ENCODE measurements around the gene FAM162A.

The FAM162A gene

DNA sequence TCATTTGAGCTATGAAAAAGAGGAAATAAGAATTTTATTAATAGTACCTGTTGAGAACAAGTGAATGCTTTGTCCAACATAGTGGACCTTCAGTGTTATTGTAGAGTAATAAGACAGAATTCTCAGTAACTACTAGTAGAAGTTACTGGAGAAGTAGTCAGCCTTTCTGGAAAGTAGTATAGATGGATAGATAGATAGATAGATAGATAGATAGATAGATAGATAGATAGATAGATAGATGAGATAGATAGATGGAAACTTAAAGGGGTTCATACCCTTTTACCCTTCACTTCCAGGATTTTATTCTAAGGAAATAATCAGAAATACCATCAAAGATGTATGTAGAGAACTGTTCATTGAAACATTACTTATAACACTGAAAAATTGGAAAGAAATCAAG, 5.2 kb downstream of the FAM162A start:
- no peak for DNase-seq (ENCODE audit: low spot score)

DNA sequence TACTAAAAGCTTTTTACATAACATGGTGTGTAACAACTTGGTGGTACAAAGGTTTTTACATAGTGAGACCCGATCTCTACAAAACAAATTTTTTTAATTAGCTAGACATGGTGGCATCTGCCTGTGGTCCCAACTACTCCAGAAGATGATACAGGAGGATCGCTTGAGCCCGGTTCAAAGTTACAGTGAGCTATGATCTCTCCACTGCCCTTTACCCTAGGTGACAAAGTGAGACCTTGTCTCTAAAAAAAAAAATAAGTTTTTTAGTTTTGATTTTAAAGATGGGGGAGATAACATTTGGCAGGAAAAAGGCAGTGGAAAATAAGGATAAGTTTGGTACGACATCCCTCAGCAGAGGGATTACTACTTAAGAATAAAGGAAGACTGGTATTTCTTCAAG, 5.9 kb downstream of the FAM162A start:
- DNase-seq (ENCODE audit: low spot score) = no peak

DNA sequence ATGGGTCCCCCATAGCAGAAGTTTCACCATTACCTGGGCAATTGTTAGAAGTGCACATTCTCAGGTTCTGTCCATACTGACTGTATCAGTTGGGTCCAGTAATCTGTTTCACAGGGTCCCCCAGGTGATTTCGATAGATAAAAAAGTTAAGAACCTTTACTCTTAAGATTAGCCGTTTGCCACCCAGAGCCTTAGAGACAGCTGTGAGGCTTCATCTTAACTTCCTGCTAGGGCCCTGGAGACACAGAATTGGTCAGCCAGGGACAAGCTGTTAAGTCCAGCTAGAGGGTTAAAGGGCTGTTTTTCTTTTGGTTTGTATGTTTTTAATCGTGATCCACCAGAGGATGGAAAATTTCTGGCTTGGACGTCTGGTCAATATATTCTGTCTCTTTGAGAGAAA, 6.7 kb downstream of the FAM162A start:
- DNase-seq (ENCODE audit: low spot score) = no peak

DNA sequence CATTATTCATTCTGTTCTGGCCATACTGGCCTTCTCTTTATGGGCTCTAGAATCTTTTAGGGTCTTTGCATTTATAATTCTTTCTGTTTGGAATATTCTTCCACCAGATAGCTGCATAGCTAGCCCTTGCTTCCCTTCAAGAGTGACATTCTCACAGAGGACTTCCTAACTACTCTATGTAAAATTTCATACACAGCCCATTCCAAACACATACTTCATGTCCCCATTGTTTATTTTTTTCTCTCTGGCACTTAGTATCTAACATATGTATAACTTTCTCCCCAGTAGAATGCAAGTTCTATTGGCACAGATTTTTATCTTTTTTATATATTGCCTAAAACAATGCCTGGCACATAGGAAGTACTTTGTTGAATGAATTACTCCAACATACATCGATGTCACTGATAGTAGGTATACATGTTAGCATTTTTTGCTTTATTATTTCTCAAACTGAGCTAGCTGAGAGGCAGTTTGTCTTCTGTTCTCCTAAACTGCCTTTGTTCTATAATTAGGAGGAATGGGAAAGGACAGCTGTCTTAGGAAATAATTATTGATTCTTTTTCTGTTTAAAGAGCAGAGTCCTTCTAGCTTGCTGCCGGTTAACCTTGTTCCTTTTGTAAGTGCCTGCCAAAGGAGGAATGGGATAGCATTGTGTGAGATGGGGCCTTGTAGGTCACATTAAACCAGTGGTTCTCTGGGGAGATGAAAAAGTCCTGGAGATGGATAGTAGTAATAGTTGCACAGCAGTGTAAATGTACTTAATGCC, 7.9 kb downstream of the FAM162A start:
- no peak for DNase-seq (ENCODE audit: low spot score)

DNA sequence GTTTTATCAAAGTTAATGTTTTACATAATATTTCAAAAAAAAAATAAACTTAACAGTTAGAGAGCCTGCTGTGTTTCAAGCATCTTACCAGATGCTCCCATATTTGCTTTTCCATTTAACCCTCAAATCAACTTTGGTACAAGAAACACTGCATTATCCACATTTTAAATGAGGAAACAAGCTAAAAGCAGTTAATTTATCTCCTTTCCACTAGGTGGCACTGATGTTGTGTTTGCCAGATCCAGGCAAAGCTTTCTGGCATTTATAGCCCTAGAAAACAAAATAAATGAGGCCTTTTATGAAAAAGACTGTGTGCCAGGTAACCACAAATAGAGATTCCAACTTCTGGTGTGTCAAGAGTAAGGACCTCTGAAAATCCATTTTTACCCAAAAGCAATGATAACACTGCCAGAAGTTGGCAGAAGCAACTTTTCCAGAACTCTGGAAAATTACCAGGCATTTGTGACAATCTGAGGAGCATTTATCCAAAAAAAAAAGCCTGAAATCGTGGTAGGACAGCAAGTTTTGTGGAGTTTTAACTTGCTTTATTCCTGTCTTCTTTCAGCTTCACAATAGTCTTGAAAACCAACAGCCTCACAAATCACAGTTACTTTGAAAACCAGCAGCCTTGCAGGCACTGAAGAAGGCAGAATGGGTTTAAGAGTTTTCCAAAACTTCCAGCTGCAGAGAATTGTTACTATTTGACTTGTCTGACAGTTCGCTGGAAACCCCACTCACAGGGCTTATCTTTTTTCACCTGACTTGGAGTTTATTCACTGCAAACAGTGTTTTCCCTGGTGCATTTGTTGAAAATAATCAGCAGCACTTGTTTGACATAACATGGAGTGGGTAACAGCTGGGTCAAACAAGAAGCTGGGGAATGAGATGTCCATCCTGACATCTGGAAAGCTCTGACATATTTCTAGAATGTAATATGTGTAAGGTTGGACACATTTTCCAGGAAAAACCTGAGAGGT, 9.2 kb downstream of the FAM162A start:
- DNase-seq (ENCODE audit: low spot score) = peak; percentile 74

DNA sequence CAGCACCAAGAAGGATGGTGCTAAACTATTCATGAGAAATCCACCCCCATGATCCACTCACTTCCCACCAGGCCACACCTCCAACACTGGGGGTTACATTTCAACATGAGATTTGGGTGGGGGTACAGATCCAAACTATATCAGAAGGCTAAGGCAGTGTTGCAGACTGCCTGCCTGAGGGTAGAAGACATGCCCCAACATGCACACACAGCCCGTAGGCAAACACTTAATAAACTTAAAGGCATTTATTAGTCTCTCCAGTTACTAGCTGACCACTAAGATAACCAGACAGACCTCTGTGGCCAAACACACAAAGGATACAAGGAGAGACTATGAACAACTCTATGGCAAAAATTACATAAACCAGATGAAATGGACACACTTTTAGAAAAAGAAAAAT, 10.2 kb downstream of the FAM162A start:
- DNase-seq (ENCODE audit: low spot score) = no peak

DNA sequence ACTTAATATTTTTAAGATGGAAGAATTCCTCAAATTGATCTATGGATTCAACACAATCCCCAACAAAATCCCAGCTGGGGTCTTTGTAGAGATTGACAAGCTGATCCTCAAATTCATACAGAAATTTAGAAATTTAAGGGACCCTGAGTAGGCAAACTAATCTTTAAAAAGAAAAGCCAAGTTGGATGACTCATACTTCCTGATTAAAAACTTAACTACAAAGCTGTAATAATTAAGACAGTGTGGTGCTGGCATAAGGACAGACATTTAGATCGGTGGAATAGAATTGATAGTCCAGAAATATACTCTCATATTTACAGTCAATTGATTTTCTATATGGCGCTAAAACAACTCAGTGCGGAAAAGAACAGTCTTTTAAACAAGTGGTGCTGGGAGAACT, 11.6 kb downstream of the FAM162A start:
- no peak for DNase-seq (ENCODE audit: low spot score)

DNA sequence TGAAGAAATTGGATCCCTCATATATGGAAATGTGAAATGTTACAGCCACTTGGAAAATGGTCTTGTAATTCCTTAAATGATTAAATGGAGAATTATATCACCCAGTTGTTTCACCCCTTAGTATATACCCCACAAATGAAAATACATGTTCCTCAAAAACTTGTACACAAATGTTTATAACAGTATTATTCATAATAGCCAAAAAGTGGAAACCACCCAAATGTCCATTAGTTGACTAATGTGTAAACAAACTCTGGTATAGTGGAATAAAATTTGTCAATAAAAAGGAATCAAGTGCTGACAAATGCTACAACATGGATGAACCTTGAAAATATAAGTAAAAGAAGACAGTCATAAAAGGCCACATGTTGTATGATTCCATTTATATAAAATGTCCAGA, 12.5 kb downstream of the FAM162A start:
- no peak for DNase-seq (ENCODE audit: low spot score)

DNA sequence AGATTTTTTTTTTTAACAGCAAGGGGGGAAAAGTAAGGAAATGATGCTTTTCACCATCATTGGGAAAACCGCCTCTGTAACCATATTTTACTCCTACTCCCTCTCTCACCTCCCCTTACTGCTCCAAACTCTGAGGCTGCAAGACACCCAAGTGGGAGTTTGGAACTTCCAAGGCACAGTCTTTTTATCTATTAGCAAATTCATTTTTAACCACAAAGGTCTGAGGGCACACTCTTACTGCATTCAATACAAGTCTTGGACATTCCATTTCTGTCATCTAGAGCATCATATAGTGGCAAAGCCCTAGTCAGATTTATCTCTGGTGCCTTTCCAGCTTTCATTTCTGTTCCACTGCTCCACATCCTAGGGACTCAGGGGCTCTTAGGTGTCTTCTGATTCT, 13.2 kb downstream of the FAM162A start:
- DNase-seq (ENCODE audit: low spot score) = no peak

DNA sequence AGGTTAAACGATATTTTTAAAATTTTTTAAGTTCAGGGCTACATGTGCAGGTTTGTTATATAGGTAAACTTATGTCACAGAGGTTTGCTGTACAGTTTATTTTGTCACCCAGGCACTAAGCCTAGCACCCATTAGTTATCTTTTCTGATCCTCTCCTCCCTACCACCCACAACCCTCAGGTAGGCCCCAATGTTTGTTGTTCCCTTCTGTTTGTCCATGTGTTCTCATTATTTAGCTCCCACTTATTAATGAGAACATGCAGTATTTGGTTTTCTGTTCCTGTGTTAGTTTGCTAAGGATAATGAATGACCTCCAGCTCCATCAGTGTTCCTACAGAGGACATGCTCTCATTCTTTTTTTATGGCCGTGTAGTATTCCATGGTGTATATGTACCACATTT, 14.9 kb downstream of the FAM162A start:
- DNase-seq (ENCODE audit: low spot score) = no peak

DNA sequence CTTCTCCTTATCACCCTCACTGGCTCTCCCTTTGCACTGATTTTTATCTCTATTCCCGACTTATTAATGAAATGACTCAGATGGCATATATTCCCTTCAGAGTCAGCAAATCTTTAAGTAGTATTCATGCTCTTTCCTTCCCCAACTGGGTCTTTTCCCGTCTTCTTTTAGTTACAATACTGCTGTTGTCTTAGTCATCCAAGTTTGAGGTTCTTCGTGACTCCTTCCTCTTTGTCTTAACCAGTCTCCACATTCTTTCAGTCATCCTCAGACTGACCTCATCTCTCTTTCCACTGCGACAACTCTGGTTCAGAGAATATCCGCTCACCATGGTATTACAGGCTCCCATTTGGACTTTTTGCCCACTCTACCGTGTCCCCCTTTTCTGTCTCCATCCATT, 19.5 kb downstream of the FAM162A start:
- no peak for DNase-seq (ENCODE audit: low spot score)

DNA sequence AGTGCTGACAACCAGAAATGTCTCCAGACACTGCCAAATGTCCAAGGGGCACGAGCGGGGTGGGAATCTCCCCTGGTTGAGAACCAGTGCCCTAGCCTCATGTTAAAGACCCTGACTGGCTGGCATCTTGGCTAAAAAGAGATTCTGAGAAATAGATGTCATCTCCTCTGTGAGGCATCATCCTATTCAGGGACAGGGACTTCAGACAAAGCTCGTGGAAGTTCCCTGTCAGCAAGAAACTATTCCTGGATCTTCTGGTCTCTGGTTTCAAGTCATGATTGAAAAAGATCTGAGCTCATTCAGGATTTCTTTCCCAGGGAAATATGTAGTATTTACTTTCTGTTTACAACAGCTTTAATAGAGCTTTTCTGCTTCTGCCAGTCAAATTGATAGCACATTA, 21.0 kb downstream of the FAM162A start:
- no peak for DNase-seq (ENCODE audit: low spot score)

DNA sequence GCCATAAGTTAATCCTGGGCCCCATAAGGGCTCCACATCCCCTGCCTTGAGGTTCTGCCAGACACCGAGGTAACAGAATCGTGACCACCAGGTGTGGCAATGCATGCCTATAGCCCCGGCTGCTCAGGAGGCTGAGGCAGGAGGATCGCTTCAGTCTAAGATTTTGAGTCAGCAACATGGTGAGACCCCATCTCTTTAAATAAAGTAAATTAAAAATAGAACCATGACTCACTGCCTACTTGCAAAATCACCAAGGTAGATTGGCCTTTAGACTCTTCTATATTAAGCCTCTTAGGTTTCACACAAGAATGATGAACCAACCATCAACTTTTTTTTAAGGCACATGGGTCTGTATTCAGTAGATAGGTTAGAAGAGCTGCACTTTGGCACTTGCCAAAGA, 22.2 kb downstream of the FAM162A start:
- no peak for DNase-seq (ENCODE audit: low spot score)

DNA sequence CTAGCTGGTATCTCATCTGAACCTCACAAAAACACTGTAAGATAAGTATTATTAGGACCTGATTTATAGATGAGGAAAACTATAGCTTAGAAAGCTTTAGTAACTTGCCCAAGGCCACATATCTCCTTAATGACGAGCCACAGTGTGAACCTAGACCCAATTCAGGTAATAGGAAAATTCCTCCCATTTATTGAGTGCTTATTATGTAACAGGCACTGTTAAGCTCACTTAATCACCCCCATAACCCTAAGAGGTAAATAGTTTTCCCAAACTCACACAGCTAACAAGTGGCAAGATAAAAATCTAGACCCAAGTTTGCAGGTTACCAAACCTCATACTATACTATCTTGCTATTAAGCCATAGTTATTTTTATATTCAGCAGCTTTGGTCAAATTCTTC, 24.0 kb downstream of the FAM162A start:
- no peak for DNase-seq (ENCODE audit: low spot score)

DNA sequence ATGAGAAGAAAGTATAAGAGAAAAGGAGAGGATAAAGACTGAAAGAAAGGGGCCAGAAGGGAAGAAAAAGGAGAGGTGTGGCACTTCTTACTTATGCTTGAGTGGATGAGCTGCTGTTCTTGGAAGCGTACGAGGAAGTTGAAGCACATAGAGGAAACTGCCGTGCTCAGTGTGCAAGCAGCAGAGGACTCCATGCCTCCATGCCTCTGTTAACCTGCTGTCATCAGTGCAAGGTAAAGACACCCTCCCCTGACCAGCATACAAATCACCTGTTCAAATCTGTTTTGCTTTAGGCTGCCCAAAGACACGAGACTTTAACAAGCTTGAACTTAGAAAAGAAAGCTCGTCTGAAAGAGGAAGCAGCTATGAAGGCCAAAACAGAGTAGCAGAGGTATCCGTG, 25.5 kb downstream of the FAM162A start:
- DNase-seq (ENCODE audit: low spot score) = no peak

DNA sequence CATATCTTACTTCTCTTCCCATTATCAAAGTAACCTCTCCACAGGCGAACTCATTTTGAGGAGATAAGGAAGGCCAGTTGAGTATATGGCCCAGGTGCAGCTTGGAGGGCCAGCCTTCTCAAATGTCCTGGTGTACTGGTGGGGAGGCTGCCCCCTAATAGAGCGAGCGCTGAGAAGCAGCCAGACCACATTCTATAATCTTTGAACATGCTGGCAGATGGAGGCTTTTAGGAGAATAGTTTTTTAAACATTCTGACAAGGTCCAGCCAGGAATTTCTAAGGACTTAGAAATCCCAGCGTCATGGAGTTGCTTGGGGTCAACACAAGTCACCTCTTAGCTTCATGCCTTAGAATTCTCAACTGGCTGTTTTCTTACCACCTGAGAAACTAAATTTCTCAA, 26.1 kb downstream of the FAM162A start:
- DNase-seq (ENCODE audit: low spot score) = no peak

DNA sequence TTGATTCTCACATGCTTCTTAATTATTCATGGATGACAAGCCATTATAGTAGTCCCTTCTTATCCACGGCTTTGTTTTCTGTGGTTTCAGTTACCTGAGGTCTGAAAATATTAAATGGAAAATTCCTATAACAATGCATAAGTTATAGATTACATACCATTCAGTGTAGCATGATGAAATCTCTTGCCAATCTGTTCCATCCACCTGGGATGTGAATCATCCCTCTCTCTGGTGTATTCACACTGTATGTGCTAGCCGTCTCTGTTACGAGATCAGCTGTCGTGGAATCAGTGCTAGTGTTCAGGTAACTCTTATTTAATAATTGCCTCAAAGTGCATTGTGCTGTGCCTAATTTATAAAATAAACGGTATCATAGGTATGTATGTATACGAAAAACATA, 26.7 kb downstream of the FAM162A start:
- no peak for DNase-seq (ENCODE audit: low spot score)

DNA sequence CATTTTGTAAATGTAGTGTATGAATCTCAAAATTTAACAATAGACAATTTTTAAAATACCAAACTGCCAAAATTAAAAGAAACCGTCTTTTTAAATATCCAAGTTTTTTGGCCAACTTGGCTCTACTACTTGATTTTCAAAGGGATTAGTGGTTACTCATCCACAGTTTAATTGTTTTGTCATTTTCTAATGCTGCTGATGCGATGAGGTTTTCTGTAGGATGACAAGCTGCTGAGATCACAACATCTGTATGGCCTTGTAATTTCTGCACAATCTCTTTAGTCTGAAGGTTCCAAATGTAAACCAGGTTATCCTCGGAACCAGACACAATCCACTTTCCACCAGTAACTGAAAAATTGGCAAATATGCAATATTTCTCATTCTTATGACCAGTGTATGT, 30.4 kb downstream of the FAM162A start:
- DNase-seq (ENCODE audit: low spot score) = peak; percentile 52

DNA sequence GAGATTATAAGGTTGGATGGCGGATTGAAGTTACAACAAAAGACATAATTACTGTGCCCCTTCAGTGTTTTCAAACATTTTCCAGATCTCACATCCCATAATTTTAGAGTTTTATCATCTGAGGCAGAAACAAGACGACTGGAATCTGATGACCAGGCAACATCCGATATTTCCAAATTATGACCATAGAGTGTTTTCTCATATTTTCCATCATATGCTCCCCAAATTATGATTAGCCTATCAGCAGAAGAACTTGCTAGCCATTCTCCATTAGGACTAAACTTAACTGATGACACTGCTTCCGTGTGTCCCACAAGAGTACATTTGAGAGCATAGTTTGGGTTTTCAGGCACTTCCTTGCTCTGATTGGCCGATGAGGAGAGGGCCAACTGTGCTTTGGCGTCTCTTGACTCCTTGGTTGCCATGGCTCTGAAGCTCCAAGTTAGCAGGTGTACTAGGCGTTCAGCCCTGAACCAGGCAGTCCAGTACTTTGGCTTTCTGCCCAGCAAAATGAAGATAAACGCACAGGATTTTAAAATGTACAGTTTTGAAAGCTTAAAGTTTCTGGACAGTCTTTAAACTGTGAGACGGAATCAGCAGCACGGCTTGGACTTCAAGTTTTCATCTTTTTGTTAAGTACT, 31.2 kb downstream of the FAM162A start:
- DNase-seq (ENCODE audit: low spot score) = peak; percentile 86

DNA sequence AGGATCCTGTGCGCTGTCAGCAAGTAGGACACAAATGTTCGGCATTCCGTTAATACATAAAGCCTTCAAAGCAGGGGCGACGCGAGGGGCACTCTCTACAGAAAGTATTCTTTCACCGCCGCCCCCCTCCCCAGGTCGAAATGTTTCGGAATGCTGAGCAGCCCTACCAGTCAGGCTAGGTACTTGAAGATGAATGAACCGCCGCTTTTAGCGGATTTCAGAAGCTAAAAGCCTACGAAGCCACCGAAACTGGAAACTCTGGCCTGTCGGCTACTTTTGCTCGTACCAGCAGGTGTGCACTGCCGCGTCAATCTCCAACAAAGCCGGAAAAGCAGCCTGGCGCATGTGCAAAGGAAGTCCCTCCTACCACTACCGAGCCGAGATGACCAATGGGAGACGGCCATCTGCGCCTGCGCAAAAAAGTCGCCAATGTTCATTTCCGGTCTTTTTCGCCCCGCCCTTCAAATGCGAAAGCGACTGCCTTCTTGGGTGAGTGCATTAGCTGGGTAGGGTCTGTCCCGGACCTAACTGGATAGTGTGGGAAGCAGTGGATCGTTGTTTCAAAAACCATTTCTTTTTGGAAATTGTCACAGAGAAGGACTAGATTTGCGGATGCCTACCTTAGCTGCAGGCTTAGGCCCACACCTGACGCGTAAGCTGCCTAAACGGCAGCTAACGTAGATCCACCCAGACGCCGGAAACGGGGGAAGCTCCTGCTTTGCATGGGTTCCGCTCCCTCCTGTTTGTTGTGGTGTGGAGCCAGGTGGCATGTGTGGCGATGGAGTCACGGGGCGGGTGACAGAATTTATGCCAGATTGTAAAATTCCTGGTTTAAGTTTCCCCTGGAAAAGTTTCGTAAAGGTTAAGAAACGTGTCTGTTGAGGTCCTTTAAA, 32.0 kb downstream of the FAM162A start, which contains the start of gene WDR5B:
Gene WDR5B (minus strand): TSS at position 301 of the 893 bp plus-strand sequence. CDS start 534 bp downstream, outside the sequence.
- peak; percentile 96 for DNase-seq (ENCODE audit: low spot score)

DNA sequence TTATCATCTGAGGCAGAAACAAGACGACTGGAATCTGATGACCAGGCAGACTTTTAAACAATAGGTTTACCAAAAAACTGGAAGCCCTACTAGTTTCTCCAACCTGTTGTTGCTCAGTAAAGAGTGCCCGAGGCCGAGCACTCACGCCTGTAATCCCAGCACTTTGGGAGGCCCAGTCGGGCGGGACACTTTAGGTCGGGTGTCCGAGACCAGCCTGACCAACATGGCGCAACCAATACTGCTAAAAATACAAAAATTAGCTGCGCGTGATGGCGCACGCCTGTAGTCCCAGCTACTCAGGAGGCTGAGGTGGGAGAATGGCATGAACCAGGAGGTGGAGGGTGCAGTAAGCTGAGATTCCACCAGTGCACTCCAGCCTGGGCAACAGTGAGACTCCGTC, 33.0 kb downstream of the FAM162A start:
- peak; percentile 39 for DNase-seq (ENCODE audit: low spot score)

DNA sequence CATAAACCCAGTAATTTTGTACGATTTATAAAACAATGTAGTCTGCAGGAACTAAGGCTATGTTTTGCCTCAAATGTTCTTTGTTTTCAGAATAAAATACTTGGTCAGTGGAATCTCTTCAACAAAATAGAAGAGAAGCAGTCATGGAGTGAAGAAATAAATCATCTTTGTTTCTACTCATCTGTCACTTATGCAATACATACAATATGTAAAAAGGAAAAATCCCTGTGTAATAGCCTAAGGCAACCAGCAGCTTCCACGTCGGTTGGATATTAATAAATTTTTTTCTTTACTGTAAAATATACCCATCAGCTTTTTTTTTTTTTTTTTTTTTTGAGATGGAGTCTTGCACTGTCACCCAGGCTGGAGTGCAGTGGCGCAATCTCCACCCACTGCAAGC, 37.1 kb downstream of the FAM162A start:
- DNase-seq (ENCODE audit: low spot score) = no peak

Data from RKO (cell line).